ENCODE results near the gene EFL1.

Gene EFL1

DNA sequence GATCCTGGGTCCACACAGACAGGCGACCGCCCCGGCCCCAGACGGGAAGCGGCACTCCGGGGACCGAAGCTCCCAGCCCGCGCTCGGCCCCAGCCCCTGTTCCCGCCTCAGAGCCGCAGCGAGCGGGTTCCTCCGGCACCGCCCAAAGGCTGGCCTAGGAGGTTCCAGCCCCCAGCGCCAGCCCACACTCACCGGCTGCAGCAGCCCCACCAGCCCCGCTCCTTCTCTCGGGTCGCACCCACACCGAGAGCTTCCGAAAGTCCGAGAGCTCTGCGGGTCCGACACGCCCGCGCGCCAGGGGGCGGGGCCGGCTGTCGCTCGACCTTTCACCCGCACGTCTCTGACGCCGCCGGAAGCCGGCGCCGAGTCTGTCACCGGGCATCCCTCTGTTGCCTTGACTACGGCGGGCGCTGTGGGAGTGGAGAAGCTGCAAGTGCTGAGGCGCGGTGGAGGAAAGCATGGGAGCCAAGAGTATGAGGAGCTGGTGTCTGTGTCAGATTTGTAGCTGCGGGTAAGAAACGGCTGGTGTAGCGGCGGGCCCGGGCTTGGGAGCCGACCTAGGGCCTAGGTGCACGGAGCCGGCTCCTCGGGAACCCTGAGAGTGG is at the start of gene EFL1, which contains the start of gene SAXO2 (continued):
- TF ChIP-seq BCL11B (tag by site-specific recombination; IDR thresholded peaks at IDR 0.05; ENCODE audit: low read depth) (peak; percentile 90), ZNF501 (tag by site-specific recombination; IDR thresholded peaks at IDR 0.05) (peak; percentile 78), ZNF560 (tag by site-specific recombination; IDR thresholded peaks at IDR 0.05; ENCODE audit: borderline replicate concordance) (no peak), ZNF768 (tag by site-specific recombination; IDR thresholded peaks at IDR 0.05) (no peak), ZNF747 (tag by site-specific recombination; IDR thresholded peaks at IDR 0.05) (no peak), REST (tag by site-specific recombination; IDR thresholded peaks at IDR 0.05) (no peak), GLIS1 (tag by site-specific recombination; IDR thresholded peaks at IDR 0.05) (peak; percentile 53), ZNF658 (tag by site-specific recombination; IDR thresholded peaks at IDR 0.05) (no peak), MYNN (tag by site-specific recombination; IDR thresholded peaks at IDR 0.05; ENCODE audit: borderline replicate concordance) (peak; percentile 42; the same call in 1 of the 2 replicates), ZNF791 (tag by site-specific recombination; IDR thresholded peaks at IDR 0.05) (no peak), ZNF610 (tag by site-specific recombination; IDR thresholded peaks at IDR 0.05; ENCODE audit: borderline replicate concordance) (no peak; the same call in 1 of the 2 replicates), ZNF514 (tag by site-specific recombination; IDR thresholded peaks at IDR 0.05) (no peak), ZNF660 (tag by site-specific recombination; IDR thresholded peaks at IDR 0.05) (peak; percentile 82), ZSCAN30 (tag by site-specific recombination; IDR thresholded peaks at IDR 0.05) (peak; percentile 29; the same call in 1 of the 2 replicates), ZNF513 (tag by site-specific recombination; IDR thresholded peaks at IDR 0.05) (no peak), ZNF366 (tag by site-specific recombination; conservative IDR thresholded peaks at IDR 0.05) (no peak), ZNF202 (tag by site-specific recombination; IDR thresholded peaks at IDR 0.05; ENCODE audit: borderline replicate concordance) (no peak), ZBTB26 (tag by site-specific recombination; optimal IDR thresholded peaks at IDR 0.05) (peak; percentile 94), KLF7 (tag by site-specific recombination; IDR thresholded peaks at IDR 0.05; ENCODE audit: borderline replicate concordance) (peak; percentile 16; the same call in 1 of the 2 replicates), SP3 (tag by site-specific recombination; IDR thresholded peaks at IDR 0.05) (peak; percentile 92), ZNF302 (tag by site-specific recombination; IDR thresholded peaks at IDR 0.05; ENCODE audit: low read depth) (no peak), ZNF221 (tag by site-specific recombination; IDR thresholded peaks at IDR 0.05; ENCODE audit: borderline replicate concordance) (no peak), ZNF112 (tag by site-specific recombination; IDR thresholded peaks at IDR 0.05) (no peak), ZNF518A (tag by site-specific recombination; conservative IDR thresholded peaks at IDR 0.05; ENCODE audit: low read depth) (no peak; the same call in 1 of the 2 replicates), ZNF138 (tag by site-specific recombination; IDR thresholded peaks at IDR 0.05; ENCODE audit: borderline replicate concordance) (no peak), ZNF629 (tag by site-specific recombination; IDR thresholded peaks at IDR 0.05) (peak; percentile 88), ZNF621 (tag by site-specific recombination; IDR thresholded peaks at IDR 0.05) (no peak), ZNF449 (tag by site-specific recombination; IDR thresholded peaks at IDR 0.05) (peak; percentile 68)
